Measurements from ENCODE around the gene APOL5. TPM values are rescaled to one million over a fixed set of nuclear protein-coding genes. Genes with fewer than 3 reads are reported as not detected.

Gene APOL5
- polyA plus RNA-seq, 1 experiment = not detected

GRCh38 chr22:35711336-35711735 lies 6.3 kb upstream of the APOL5 start:
- Histone ChIP-seq H3K36me3 (ENCODE audit: control insufficient read depth, insufficient read depth, low read length) (no peaks in the 10 kb centered on the region), H3K4me3 (ENCODE audit: low read depth, low read length) (no peak overlapping the region), H3K27me3 (ENCODE audit: control insufficient read depth, insufficient read depth, low read length) (no peaks in the 10 kb centered on the region; the same call in 1 of the 2 replicates)
- TF ChIP-seq CTCF (IDR thresholded peaks at IDR 0.05; ENCODE audit: insufficient read depth, low read depth, low read length) = no peak
- no peak for DNase-seq (ENCODE audit: low read depth)
- ChIA-PET POLR2A (no interaction called here), CTCF (no interaction called here)

- POLR2A ChIA-PET = no interaction called here
- H3K36me3 ChIP-seq (ENCODE audit: control insufficient read depth, insufficient read depth, low read length) = no peaks in the 10 kb centered on the region
Measured at GRCh38 chr22:35712672-35713071, 5.0 kb upstream of the APOL5 start.

GRCh38 chr22:35719212-35719875 lies 1.7 kb downstream of the APOL5 start:
- H3K27me3 ChIP-seq (ENCODE audit: control insufficient read depth, insufficient read depth, low read length) = no peaks in the 10 kb centered on the region
- TF ChIP-seq CTCF (IDR thresholded peaks at IDR 0.05; ENCODE audit: insufficient read depth, low read depth, low read length) = no peak
- CTCF ChIA-PET = no interaction called here
- H3K4me3 ChIP-seq (ENCODE audit: low read depth, low read length) = no peak overlapping the region
- no peaks in the 10 kb centered on the region for H3K36me3 ChIP-seq (ENCODE audit: control insufficient read depth, insufficient read depth, low read length)
- no peak for DNase-seq (ENCODE audit: low read depth)
- POLR2A ChIA-PET = no interaction called here

More at GRCh38 chr22:35712672-35713071, 5.0 kb upstream of the APOL5 start:
- CTCF ChIA-PET = no interaction called here
- Histone ChIP-seq H3K4me3 (ENCODE audit: low read depth, low read length) (no peak overlapping the region), H3K27me3 (ENCODE audit: control insufficient read depth, insufficient read depth, low read length) (no peaks in the 10 kb centered on the region; the same call in 1 of the 2 replicates)
- no peak for TF ChIP-seq CTCF (IDR thresholded peaks at IDR 0.05; ENCODE audit: insufficient read depth, low read depth, low read length)
- DNase-seq (ENCODE audit: low read depth) = no peak

- Histone ChIP-seq H3K36me3 (ENCODE audit: control insufficient read depth, insufficient read depth, low read length) (no peaks in the 10 kb centered on the region), H3K27me3 (ENCODE audit: control insufficient read depth, insufficient read depth, low read length) (no peaks in the 10 kb centered on the region), H3K4me3 (ENCODE audit: low read depth, low read length) (no peak overlapping the region)
- POLR2A ChIA-PET = no interaction called here
- CTCF ChIA-PET = no interaction called here
- no peak for TF ChIP-seq CTCF (IDR thresholded peaks at IDR 0.05; ENCODE audit: insufficient read depth, low read depth, low read length)
- DNase-seq (ENCODE audit: low read depth) = no peak
Measured at GRCh38 chr22:35721960-35722359, 4.3 kb downstream of the APOL5 start.

- H3K27me3 ChIP-seq (ENCODE audit: control insufficient read depth, insufficient read depth, low read length) = no peaks in the 10 kb centered on the region
- ChIA-PET CTCF (interaction anchor here (1.3 kb wide), 1 partner anchor 19 kb away, joined by 3 read pairs; no protein-coding TSS in a partner anchor), POLR2A (no interaction called here)
- TF ChIP-seq CTCF (IDR thresholded peaks at IDR 0.05; ENCODE audit: insufficient read depth, low read depth, low read length) = no peak
- no peak for DNase-seq (ENCODE audit: low read depth)
- H3K36me3 ChIP-seq (ENCODE audit: control insufficient read depth, insufficient read depth, low read length) = no peaks in the 10 kb centered on the region
- no peak overlapping the region for H3K4me3 ChIP-seq (ENCODE audit: low read depth, low read length)
Measured at GRCh38 chr22:35725521-35725920, 7.8 kb downstream of the APOL5 start.

Measured in BJ (cell line).